ENCODE data around the gene FRMPD4. TPM values are rescaled to one million over a fixed set of nuclear protein-coding genes. Genes with fewer than 3 reads are reported as not detected.

FRMPD4 gene
- total and polyA plus RNA-seq, 10 of the 15 experiments (the other 5 are each of a cell fraction or from before 2014, with no cell fraction given): not detected

DNA sequence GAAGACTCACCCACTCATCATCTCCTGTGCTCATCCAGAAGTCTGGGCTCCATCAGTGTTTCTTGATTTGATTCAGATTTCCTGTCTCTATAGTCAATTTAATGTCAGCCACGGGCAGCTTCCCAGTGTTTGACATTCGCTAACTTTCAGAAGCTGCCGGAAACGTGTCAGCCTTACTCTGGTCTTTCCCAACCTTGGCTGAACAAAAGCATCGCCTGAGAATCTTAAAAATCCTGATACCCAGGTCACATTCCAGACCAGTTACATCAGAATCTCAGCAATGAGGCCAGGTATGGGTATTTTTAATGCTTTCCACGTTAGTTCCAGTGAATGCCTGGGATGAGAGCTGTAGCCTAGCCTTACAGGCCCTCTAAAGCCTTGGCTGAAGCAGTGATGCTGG is 233.8 kb downstream of the FRMPD4 start:
- no peak for DNase-seq (ENCODE audit: low read depth, low spot score)
- CTCF ChIA-PET: no interaction called here
- no peak for FAIRE-seq
- no peak for TF ChIP-seq BACH1 (IDR thresholded peaks at IDR 0.05; ENCODE audit: borderline replicate concordance)
- no peak for TF ChIP-seq NR2C2 (IDR thresholded peaks at IDR 0.05; ENCODE audit: borderline replicate concordance, control insufficient read depth, insufficient read length, low read depth)
- no peak for TF ChIP-seq CHD1 (IDR thresholded peaks at IDR 0.05; ENCODE audit: low read depth, low read length)
- TF ChIP-seq RB1 (IDR thresholded peaks at IDR 0.05; ENCODE audit: borderline replicate concordance): no peak
- TF ChIP-seq EGR1 (IDR thresholded peaks at IDR 0.05; ENCODE audit: borderline replicate concordance in 1 of 2, low read depth in 2 of 2, low read length in 2 of 2): no peak
- TF ChIP-seq, protein P1, sequence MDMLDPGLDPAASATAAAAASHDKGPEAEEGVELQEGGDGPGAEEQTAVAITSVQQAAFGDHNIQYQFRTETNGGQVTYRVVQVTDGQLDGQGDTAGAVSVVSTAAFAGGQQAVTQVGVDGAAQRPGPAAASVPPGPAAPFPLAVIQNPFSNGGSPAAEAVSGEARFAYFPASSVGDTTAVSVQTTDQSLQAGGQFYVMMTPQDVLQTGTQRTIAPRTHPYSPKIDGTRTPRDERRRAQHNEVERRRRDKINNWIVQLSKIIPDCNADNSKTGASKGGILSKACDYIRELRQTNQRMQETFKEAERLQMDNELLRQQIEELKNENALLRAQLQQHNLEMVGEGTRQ (IDR thresholded peaks at IDR 0.05; ENCODE audit: borderline replicate concordance, low read depth, low read length): no peak
- TF ChIP-seq, protein P2, sequence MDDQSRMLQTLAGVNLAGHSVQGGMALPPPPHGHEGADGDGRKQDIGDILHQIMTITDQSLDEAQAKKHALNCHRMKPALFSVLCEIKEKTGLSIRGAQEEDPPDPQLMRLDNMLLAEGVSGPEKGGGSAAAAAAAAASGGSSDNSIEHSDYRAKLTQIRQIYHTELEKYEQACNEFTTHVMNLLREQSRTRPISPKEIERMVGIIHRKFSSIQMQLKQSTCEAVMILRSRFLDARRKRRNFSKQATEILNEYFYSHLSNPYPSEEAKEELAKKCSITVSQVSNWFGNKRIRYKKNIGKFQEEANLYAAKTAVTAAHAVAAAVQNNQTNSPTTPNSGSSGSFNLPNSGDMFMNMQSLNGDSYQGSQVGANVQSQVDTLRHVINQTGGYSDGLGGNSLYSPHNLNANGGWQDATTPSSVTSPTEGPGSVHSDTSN (IDR thresholded peaks at IDR 0.05; ENCODE audit: insufficient replicate concordance, low read depth, low read length): no peak
- no peak for TF ChIP-seq IKZF1 (conservative IDR thresholded peaks at IDR 0.05)
- no peak for TF ChIP-seq SRF (IDR thresholded peaks at IDR 0.05; ENCODE audit: low read depth in 2 of 2, low read length in 2 of 2)
- TF ChIP-seq, protein P3, sequence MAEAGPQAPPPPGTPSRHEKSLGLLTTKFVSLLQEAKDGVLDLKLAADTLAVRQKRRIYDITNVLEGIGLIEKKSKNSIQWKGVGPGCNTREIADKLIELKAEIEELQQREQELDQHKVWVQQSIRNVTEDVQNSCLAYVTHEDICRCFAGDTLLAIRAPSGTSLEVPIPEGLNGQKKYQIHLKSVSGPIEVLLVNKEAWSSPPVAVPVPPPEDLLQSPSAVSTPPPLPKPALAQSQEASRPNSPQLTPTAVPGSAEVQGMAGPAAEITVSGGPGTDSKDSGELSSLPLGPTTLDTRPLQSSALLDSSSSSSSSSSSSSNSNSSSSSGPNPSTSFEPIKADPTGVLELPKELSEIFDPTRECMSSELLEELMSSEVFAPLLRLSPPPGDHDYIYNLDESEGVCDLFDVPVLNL (IDR thresholded peaks at IDR 0.05; ENCODE audit: low read depth, low read length): no peak
- TF ChIP-seq, protein P4, sequence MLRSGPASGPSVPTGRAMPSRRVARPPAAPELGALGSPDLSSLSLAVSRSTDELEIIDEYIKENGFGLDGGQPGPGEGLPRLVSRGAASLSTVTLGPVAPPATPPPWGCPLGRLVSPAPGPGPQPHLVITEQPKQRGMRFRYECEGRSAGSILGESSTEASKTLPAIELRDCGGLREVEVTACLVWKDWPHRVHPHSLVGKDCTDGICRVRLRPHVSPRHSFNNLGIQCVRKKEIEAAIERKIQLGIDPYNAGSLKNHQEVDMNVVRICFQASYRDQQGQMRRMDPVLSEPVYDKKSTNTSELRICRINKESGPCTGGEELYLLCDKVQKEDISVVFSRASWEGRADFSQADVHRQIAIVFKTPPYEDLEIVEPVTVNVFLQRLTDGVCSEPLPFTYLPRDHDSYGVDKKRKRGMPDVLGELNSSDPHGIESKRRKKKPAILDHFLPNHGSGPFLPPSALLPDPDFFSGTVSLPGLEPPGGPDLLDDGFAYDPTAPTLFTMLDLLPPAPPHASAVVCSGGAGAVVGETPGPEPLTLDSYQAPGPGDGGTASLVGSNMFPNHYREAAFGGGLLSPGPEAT (IDR thresholded peaks at IDR 0.05; ENCODE audit: low read depth): no peak
- TF ChIP-seq NRF1 (conservative IDR thresholded peaks at IDR 0.05; ENCODE audit: low read depth, low read length): no peak
- TF ChIP-seq, protein P5, sequence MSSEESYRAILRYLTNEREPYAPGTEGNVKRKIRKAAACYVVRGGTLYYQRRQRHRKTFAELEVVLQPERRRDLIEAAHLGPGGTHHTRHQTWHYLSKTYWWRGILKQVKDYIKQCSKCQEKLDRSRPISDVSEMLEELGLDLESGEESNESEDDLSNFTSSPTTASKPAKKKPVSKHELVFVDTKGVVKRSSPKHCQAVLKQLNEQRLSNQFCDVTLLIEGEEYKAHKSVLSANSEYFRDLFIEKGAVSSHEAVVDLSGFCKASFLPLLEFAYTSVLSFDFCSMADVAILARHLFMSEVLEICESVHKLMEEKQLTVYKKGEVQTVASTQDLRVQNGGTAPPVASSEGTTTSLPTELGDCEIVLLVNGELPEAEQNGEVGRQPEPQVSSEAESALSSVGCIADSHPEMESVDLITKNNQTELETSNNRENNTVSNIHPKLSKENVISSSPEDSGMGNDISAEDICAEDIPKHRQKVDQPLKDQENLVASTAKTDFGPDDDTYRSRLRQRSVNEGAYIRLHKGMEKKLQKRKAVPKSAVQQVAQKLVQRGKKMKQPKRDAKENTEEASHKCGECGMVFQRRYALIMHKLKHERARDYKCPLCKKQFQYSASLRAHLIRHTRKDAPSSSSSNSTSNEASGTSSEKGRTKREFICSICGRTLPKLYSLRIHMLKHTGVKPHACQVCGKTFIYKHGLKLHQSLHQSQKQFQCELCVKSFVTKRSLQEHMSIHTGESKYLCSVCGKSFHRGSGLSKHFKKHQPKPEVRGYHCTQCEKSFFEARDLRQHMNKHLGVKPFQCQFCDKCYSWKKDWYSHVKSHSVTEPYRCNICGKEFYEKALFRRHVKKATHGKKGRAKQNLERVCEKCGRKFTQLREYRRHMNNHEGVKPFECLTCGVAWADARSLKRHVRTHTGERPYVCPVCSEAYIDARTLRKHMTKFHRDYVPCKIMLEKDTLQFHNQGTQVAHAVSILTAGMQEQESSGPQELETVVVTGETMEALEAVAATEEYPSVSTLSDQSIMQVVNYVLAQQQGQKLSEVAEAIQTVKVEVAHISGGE (CRISPR knock-in tag; IDR thresholded peaks at IDR 0.05): no peak
- no peak for TF ChIP-seq MTA3 (IDR thresholded peaks at IDR 0.05; ENCODE audit: borderline replicate concordance, low read length)

More for the DNA sequence above, 233.8 kb downstream of the FRMPD4 start:
- ChIA-PET RAD21 (ENCODE audit: unreplicated experiment) (no interaction called here), SMC1A (ENCODE audit: uncharacterized antibody, unreplicated experiment) (no interaction called here), POLR2A (no interaction called here)
- H3K4me1 ChIP-seq (ENCODE audit: control insufficient read depth, insufficient read depth, low read length): no peaks in the 10 kb centered on the region
- no peak for ATAC-seq
- BruUV-seq (replicated peaks): no TSS peak
- H3K27ac ChIP-seq (ENCODE audit: control insufficient read depth, insufficient read depth): no peak overlapping the region
- no peak overlapping the region for H3K4me3 ChIP-seq
- no peaks in the 10 kb centered on the region for H3K9me3 ChIP-seq (replicated peaks; ENCODE audit: control insufficient read depth, insufficient read depth, low read length)
- intact Hi-C loops (cut with micrococcal nuclease; ENCODE audit: unreplicated experiment) (no loop called here), in situ Hi-C loops (cut with MboI) (no loop called here)
- H3K27me3 ChIP-seq (replicated peaks in 1 of 2; ENCODE audit: control insufficient read depth in 2 of 2, insufficient read depth in 2 of 2, low read length in 1 of 2): peaks cover 0 to 1% of the 10 kb centered on the region in 2 experiments; a peak in 3 of 4 replicates
- H3K4me2 ChIP-seq (ENCODE audit: control insufficient read depth, insufficient read depth): no peak overlapping the region
- H4K20me1 ChIP-seq (ENCODE audit: control insufficient read depth, insufficient read depth): no peaks in the 10 kb centered on the region
- H3K36me3 ChIP-seq (ENCODE audit: control insufficient read depth in 2 of 2, insufficient read depth in 2 of 2, low read length in 1 of 2): no peaks in the 10 kb centered on the region
- 36% methylated on average over 6 of the region's 6 CpGs for WGBS (ENCODE audit: insufficient coverage, insufficient replicate concordance, low lambda C conversion rate, missing lambda C conversion rate)
- no peak overlapping the region for H2AFZ ChIP-seq (ENCODE audit: control insufficient read depth, low read depth, low read length)
- H3K79me2 ChIP-seq (ENCODE audit: control insufficient read depth, insufficient read depth, low read length): no peaks in the 10 kb centered on the region
- no peak overlapping the region for H3K9ac ChIP-seq (ENCODE audit: control insufficient read depth, insufficient read depth, low read length)

All from GM12878 (cell line).